ENCODE measurements around the gene CSRNP3.

Gene CSRNP3

GRCh38 chr2:165499131-165499530, 29.6 kb downstream of the CSRNP3 start:
- H3K4me1 ChIP-seq (ENCODE audit: insufficient read depth, low read length, severe bottlenecking): no peaks in the 10 kb centered on the region
- H3K79me2 ChIP-seq (ENCODE audit: insufficient read depth, low read length): no peaks in the 10 kb centered on the region
- H3K4me3 ChIP-seq (ENCODE audit: low read depth, low read length, poor library complexity, severe bottlenecking): no peak overlapping the region
- no peak overlapping the region for H3K27ac ChIP-seq (ENCODE audit: low read depth, low read length, poor library complexity, severe bottlenecking)
- H3F3A ChIP-seq (ENCODE audit: insufficient read depth, low read length): no peaks in the 10 kb centered on the region
- H3K36me3 ChIP-seq (ENCODE audit: insufficient read depth, low read length): no peaks in the 10 kb centered on the region
- no peak overlapping the region for H3K4me2 ChIP-seq (ENCODE audit: low read length)
- no peak for TF ChIP-seq EZH2 (IDR thresholded peaks at IDR 0.05; ENCODE audit: borderline replicate concordance, low read length)
- no peak for TF ChIP-seq CTCF (IDR thresholded peaks at IDR 0.05; ENCODE audit: low read length)
- H3K9ac ChIP-seq (ENCODE audit: low read length): no peak overlapping the region
- H3K9me2 ChIP-seq (ENCODE audit: low read depth, low read length): no peaks in the 10 kb centered on the region
- H3K27me3 ChIP-seq (ENCODE audit: insufficient read depth, low read length): no peaks in the 10 kb centered on the region
- no peaks in the 10 kb centered on the region for H4K20me1 ChIP-seq (ENCODE audit: insufficient read depth, low read length)
- no peak overlapping the region for H2AFZ ChIP-seq (ENCODE audit: low read length)
- no peaks in the 10 kb centered on the region for H3K9me3 ChIP-seq (ENCODE audit: low read length)

- no peak overlapping the region for H2AFZ ChIP-seq (ENCODE audit: low read length)
- H3K4me2 ChIP-seq (ENCODE audit: low read length): no peak overlapping the region
- no peaks in the 10 kb centered on the region for H3K36me3 ChIP-seq (ENCODE audit: insufficient read depth, low read length)
- H4K20me1 ChIP-seq (ENCODE audit: insufficient read depth, low read length): no peaks in the 10 kb centered on the region
- H3K4me3 ChIP-seq (ENCODE audit: low read depth, low read length, poor library complexity, severe bottlenecking): no peak overlapping the region
- H3K9me2 ChIP-seq (ENCODE audit: low read depth, low read length): no peaks in the 10 kb centered on the region
- H3K9ac ChIP-seq (ENCODE audit: low read length): no peak overlapping the region
- H3K79me2 ChIP-seq (ENCODE audit: insufficient read depth, low read length): no peaks in the 10 kb centered on the region
- H3K27ac ChIP-seq (ENCODE audit: low read depth, low read length, poor library complexity, severe bottlenecking): no peak overlapping the region
- H3K4me1 ChIP-seq (ENCODE audit: insufficient read depth, low read length, severe bottlenecking): no peaks in the 10 kb centered on the region
- H3F3A ChIP-seq (ENCODE audit: insufficient read depth, low read length): no peaks in the 10 kb centered on the region
- TF ChIP-seq EZH2 (IDR thresholded peaks at IDR 0.05; ENCODE audit: borderline replicate concordance, low read length) (no peak), CTCF (IDR thresholded peaks at IDR 0.05; ENCODE audit: low read length) (no peak)
- H3K27me3 ChIP-seq (ENCODE audit: insufficient read depth, low read length): no peaks in the 10 kb centered on the region
- no peaks in the 10 kb centered on the region for H3K9me3 ChIP-seq (ENCODE audit: low read length)
These were observed 30.5 kb downstream of the CSRNP3 start for GRCh38 chr2:165500001-165500400.

GRCh38 chr2:165500816-165501215, 31.3 kb downstream of the CSRNP3 start:
- Histone ChIP-seq H3K9me2 (ENCODE audit: low read depth, low read length) (no peaks in the 10 kb centered on the region), H3K79me2 (ENCODE audit: insufficient read depth, low read length) (no peaks in the 10 kb centered on the region), H3F3A (ENCODE audit: insufficient read depth, low read length) (no peaks in the 10 kb centered on the region), H3K27me3 (ENCODE audit: insufficient read depth, low read length) (no peaks in the 10 kb centered on the region), H3K36me3 (ENCODE audit: insufficient read depth, low read length) (no peaks in the 10 kb centered on the region), H3K4me1 (ENCODE audit: insufficient read depth, low read length, severe bottlenecking) (no peaks in the 10 kb centered on the region), H3K4me3 (ENCODE audit: low read depth, low read length, poor library complexity, severe bottlenecking) (no peak overlapping the region), H3K4me2 (ENCODE audit: low read length) (no peak overlapping the region), H4K20me1 (ENCODE audit: insufficient read depth, low read length) (no peaks in the 10 kb centered on the region), H3K27ac (ENCODE audit: low read depth, low read length, poor library complexity, severe bottlenecking) (no peak overlapping the region), H3K9me3 (ENCODE audit: low read length) (no peaks in the 10 kb centered on the region), H3K9ac (ENCODE audit: low read length) (no peak overlapping the region), H2AFZ (ENCODE audit: low read length) (no peak overlapping the region)
- TF ChIP-seq EZH2 (IDR thresholded peaks at IDR 0.05; ENCODE audit: borderline replicate concordance, low read length): no peak
- TF ChIP-seq CTCF (IDR thresholded peaks at IDR 0.05; ENCODE audit: low read length): no peak

Data from OCI-LY1 (cell line).